Stimulated activated memory B cell treated with anti-CD40 and anti-IgM and Interleukin-4, amounts not matched to agents 10 μg/mL and 1 μg/mL and 100 μg/mL, for 72 hours (primary cell): ENCODE measurements around the gene CDK5RAP1.

Source experiments
- ATAC-seq: fragments of 150-1000 bp; cut with Tn5 transposase; 2 replicates; pipeline ENCODE4 v1.10.0; 2021
- H3K27ac Mint-ChIP-seq: one replicate; pipeline ENCODE4 v1.8.0; 2022; ENCODE audit warnings: mild to moderate bottlenecking, mixed read lengths
- H3K27me3 Mint-ChIP-seq: one replicate; pipeline ENCODE4 v1.8.0; 2022; ENCODE audit warnings: mixed read lengths
- H3K36me3 Mint-ChIP-seq: one replicate; pipeline ENCODE4 v1.8.0; 2022; ENCODE audit warnings: mixed read lengths
- H3K4me1 Mint-ChIP-seq: one replicate; pipeline ENCODE4 v1.8.0; 2022; ENCODE audit warnings: mixed read lengths
- H3K4me3 Mint-ChIP-seq: one replicate; pipeline ENCODE4 v1.8.0; 2022; ENCODE audit warnings: mild to moderate bottlenecking, moderate library complexity, mixed read lengths
- H3K9me3 Mint-ChIP-seq: one replicate; pipeline ENCODE4 v1.8.0; 2022; ENCODE audit warnings: mixed read lengths

Gene CDK5RAP1

DNA sequence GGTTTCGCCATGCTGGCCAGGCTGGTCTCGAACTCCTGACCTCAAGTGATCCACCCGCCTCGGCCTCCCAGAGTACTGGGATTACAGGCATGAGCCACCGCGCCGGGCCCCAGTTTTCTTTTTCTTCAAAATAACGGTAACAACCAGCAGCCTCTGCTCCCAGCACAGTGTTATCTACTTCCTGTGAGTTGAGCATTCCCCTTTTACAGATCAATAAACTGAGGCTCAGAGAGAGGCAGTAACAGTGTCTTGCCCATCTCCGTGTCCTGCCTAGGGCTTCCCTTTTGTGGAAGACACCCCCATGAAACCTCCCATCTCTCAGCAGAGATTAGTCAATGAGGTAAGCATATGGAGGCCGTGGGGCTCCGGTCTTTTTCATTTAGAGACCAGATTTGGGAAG, 88.7 kb downstream of the CDK5RAP1 start:
- H3K4me1 Mint-ChIP-seq = no peaks in the 10 kb centered on the region
- H3K27me3 Mint-ChIP-seq = peaks cover 35% of the 10 kb centered on the region

GRCh38 chr20:33311996-33312395, 89.3 kb downstream of the CDK5RAP1 start:
- Mint-ChIP-seq H3K36me3 (no peaks in the 10 kb centered on the region), H3K4me3 (no peak overlapping the region), H3K9me3 (peaks cover 6% of the 10 kb centered on the region), H3K4me1 (no peaks in the 10 kb centered on the region), H3K27me3 (peaks cover 35% of the 10 kb centered on the region), H3K27ac (no peak overlapping the region)
- no peak for ATAC-seq

More for the DNA sequence above, 88.7 kb downstream of the CDK5RAP1 start:
- ATAC-seq = no peak
- Mint-ChIP-seq H3K36me3 (no peaks in the 10 kb centered on the region), H3K4me3 (no peak overlapping the region), H3K9me3 (peaks cover 6% of the 10 kb centered on the region), H3K27ac (no peak overlapping the region)

DNA sequence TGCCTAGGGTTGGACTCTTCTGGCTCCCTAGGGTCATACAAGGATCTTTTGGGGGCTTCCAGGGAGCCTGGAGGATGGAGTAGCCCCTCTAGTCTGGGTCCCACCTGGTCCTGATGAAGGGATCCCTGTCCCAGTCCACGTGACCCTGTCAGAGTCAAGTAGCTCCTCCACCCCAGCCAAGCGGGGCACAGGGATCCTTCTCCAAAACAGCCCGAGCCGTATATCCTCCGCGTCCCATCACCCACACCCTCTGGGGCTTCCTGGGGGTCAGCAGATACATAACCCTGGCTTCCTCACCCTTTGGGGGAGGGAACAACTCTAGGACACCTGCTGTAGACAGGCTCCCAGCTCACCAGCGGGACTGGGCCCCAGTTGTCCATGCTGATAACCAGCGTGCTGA, 90.3 kb downstream of the CDK5RAP1 start:
- H3K4me3 Mint-ChIP-seq = no peak overlapping the region
- ATAC-seq = no peak
- H3K4me1 Mint-ChIP-seq = no peaks in the 10 kb centered on the region
- H3K36me3 Mint-ChIP-seq = no peaks in the 10 kb centered on the region
- H3K9me3 Mint-ChIP-seq = peaks cover 6% of the 10 kb centered on the region
- no peak overlapping the region for H3K27ac Mint-ChIP-seq
- peaks cover 33% of the 10 kb centered on the region for H3K27me3 Mint-ChIP-seq

- Mint-ChIP-seq H3K9me3 (peaks cover 6% of the 10 kb centered on the region), H3K4me3 (no peak overlapping the region), H3K27ac (no peak overlapping the region), H3K4me1 (no peaks in the 10 kb centered on the region), H3K36me3 (no peaks in the 10 kb centered on the region), H3K27me3 (peaks cover 37% of the 10 kb centered on the region)
- no peak for ATAC-seq
Observed at GRCh38 chr20:33310327-33310899, 90.9 kb downstream of the CDK5RAP1 start.

- Mint-ChIP-seq H3K27me3 (peaks cover 37% of the 10 kb centered on the region), H3K4me3 (no peak overlapping the region), H3K4me1 (no peaks in the 10 kb centered on the region), H3K27ac (no peak overlapping the region), H3K9me3 (peaks cover 6% of the 10 kb centered on the region), H3K36me3 (no peaks in the 10 kb centered on the region)
- no peak for ATAC-seq
Observed at GRCh38 chr20:33309631-33310030, 91.7 kb downstream of the CDK5RAP1 start.
